Adrenal gland (tissue), 12 donors: Measurements from ENCODE around the gene SVIL. TPM values are rescaled to one million over a fixed set of nuclear protein-coding genes. Genes with fewer than 3 reads are reported as not detected.
"Not testable (repeated sequence)": the region's sequence is repeated elsewhere in the genome, so short reads cannot be mapped to it uniquely, and the experiment has no call there.

Experiments
- DNase-seq, 7 donors: peaks; one replicate each; pipeline ENCODE4 v3.0.0-alpha.2; 2019 to 2020
- H3K27ac ChIP-seq, 5 donors: fragments of 200-600 bp; sonication (generic) in 4 of 5; 1 replicate in 3 of 5; 2 replicates in 2 of 5; pipeline versions ENCODE4 v1.5.1 to v1.8.0; 2016 to 2020; ENCODE audit warnings: mild to moderate bottlenecking in 1 of 5
- H3K27me3 ChIP-seq: fragments of 200-600 bp; 2 replicates; pipeline ENCODE4 v1.8.0; 2021
- H3K36me3 ChIP-seq, 2 donors: fragments of 200-600 bp; replicated peaks in 1 of 2; 1 replicate in 1 of 2; 2 replicates in 1 of 2; pipeline versions ENCODE4 v1.5.1 to v1.8.0; 2018 to 2022
- H3K4me1 ChIP-seq, 2 donors: fragments of 200-600 bp; replicated peaks in 1 of 2; 1 replicate in 1 of 2; 2 replicates in 1 of 2; pipeline versions ENCODE4 v1.5.1 to v1.8.0; 2018 to 2021
- H3K4me3 ChIP-seq, 4 donors: fragments of 200-600 bp; sonication (generic) in 3 of 4; one replicate each; pipeline ENCODE4 v1.5.1; 2016 to 2018
- H3K9me3 ChIP-seq, 3 donors: fragments of 200-600 bp; sonication (generic) in 1 of 3; replicated peaks in 1 of 3; 1 replicate in 2 of 3; 2 replicates in 1 of 3; pipeline versions ENCODE4 v1.5.1 to v1.8.0; 2016 to 2021
- POLR2A ChIP-seq, 2 donors: fragments of 450-650 bp; IDR thresholded peaks; one replicate each; pipeline ENCODE4 v1.6.1; 2017; ENCODE audit warnings: antibody characterized with exemption in 2 of 2, mild to moderate bottlenecking in 2 of 2, moderate library complexity in 1 of 2
- WGBS, 4 donors: extraction: QIAGEN DNeasy Blood & Tissue Kit in 2 of 4; methylation state at CpG; one replicate each; pipeline versions ENCODE4 v1.1.5 to v1.1.7; 2013 to 2017; 5-methylcytosine and 5-hydroxymethylcytosine counted together
- intact Hi-C, 2 donors: fragments of 100-400 bp; cut with DNase I; formaldehyde crosslinking; loops; one replicate each; pipeline versions ENCODE4 v1.14.1 to v1.15.0; 2022 to 2023
- polyA plus RNA-seq, 3 donors: library from polyadenylated mRNA; stranded (reverse); fragments of 200-250 nt in 2 of 3; fragments of 350-450 nt in 1 of 3; fragmentation: Illumina TruSeq in 1 of 3; extraction: RNeasy Lipid Tissue Mini Kit (QIAGEN cat#74804) in 1 of 3; gene quantifications; one replicate each; pipeline ENCODE4 v1.2.3, GENCODE V29; 2013 to 2014
- total RNA-seq, 9 donors: library from RNA; depleted of rRNA in 4 of 9; stranded (reverse); fragments of >200 nt in 4 of 9; fragments of 120-200 nt in 1 of 9; fragmentation: NEBNext Ultra II Directional in 1 of 9; extraction: Animal tissue kit (Norgen Biotek cat#: 25700) in 1 of 9; gene quantifications; one replicate each; pipeline versions ENCODE4 v1.1.0 to v1.2.4, GENCODE V29; 2013 to 2023
- TF ChIP-seq, protein P1 (sequence below), 6 experiments: fragments of 450-650 bp in 4 of 6; fragments of 200-600 bp in 2 of 6; sonication (generic) in 1 of 6; IDR thresholded peaks; 1 replicate in 5 of 6; 2 replicates in 1 of 6; pipeline versions ENCODE4 v1.5.1 to v1.8.0; 2016 to 2021; ENCODE audit warnings: antibody characterized with exemption in 6 of 6, mild to moderate bottlenecking in 2 of 6, moderate library complexity in 1 of 6
- donor health status: healthy with polysubstance abuse.
- donor health status: Bipolar disorder and iron deficiency.
- donor health status: DM: yes; HTN: yes; CAD: no.
- donor health status: DM: no; HTN: no; CAD: no.
- donor health status: DM: no; HTN: no; CAD: no.
- donor health status: DM: yes; HTN: yes; CAD: no.

Gene SVIL
- total and polyA plus RNA-seq, 12 donors, result 6.7 to 73.1 (median 26.0) TPM

DNA sequence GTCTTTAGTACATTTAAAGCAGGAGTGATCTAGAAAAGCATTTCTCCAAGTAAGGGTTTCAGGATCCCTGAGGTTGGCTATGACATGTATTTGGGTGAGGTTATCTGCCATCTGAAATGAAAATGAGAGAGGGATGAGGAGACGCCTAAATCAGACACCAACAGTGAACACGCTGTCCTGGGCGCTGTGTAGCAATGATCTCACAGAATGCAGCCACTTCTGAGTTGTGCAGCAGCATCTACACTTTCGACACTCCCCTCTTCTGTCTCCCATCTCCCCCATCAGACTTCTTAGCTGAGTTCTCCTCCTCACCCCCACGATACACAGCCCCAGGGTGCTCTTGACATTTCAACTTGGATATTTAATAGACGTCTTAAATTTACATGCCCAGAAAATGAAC is 95.4 kb downstream of the SVIL start:
- WGBS, 4 donors, result 75 to 87% (median 79%) methylated on average over 6 of the region's 6 CpGs
- TF ChIP-seq POLR2A (IDR thresholded peaks at IDR 0.05), result no peak
- TF ChIP-seq, protein P1, sequence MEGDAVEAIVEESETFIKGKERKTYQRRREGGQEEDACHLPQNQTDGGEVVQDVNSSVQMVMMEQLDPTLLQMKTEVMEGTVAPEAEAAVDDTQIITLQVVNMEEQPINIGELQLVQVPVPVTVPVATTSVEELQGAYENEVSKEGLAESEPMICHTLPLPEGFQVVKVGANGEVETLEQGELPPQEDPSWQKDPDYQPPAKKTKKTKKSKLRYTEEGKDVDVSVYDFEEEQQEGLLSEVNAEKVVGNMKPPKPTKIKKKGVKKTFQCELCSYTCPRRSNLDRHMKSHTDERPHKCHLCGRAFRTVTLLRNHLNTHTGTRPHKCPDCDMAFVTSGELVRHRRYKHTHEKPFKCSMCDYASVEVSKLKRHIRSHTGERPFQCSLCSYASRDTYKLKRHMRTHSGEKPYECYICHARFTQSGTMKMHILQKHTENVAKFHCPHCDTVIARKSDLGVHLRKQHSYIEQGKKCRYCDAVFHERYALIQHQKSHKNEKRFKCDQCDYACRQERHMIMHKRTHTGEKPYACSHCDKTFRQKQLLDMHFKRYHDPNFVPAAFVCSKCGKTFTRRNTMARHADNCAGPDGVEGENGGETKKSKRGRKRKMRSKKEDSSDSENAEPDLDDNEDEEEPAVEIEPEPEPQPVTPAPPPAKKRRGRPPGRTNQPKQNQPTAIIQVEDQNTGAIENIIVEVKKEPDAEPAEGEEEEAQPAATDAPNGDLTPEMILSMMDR (IDR thresholded peaks at IDR 0.05), result no peak

DNA sequence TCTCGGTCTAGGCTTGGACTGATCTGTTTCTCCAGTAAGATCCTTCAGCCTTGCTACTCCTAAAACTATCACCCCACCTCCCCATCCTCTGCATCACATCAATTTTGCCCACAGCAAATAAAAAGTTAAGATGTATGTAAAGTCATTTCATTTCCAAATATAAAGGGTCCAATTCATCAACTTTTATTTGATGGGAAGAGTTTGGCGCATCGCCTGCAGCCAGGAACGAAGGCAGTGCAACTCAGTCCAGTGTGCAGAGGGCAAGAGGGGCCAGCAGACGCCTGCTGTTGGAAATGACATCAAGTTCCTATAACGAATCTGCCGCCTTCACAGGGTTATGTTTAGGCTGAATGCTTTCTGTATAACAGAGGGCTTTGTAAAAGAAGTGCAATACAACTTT is 97.0 kb downstream of the SVIL start:
- Histone ChIP-seq H3K9me3 (no peaks in the 10 kb centered on the region), H3K4me3 (no peak overlapping the region), H3K4me1 (peaks cover 0 to 11% of the 10 kb centered on the region in 2 donors), H3K27me3 (no peaks in the 10 kb centered on the region), H3K27ac (no peak overlapping the region), H3K36me3 (no peaks in the 10 kb centered on the region)
- 69 to 82% (median 79%) methylated on average over 7 of the region's 7 CpGs for WGBS, 4 donors
- TF ChIP-seq, protein P1 (IDR thresholded peaks at IDR 0.05), result no peak
- no peak for TF ChIP-seq POLR2A (IDR thresholded peaks at IDR 0.05)
- DNase-seq, result no peak
- intact Hi-C loops, result loop anchor here in 1 of 2 donors (10.0 kb wide), 1 partner anchor 307 kb away; no protein-coding TSS in a partner anchor

More for the DNA sequence above, 95.4 kb downstream of the SVIL start:
- H3K27ac ChIP-seq, result no peak overlapping the region
- H3K9me3 ChIP-seq, result no peaks in the 10 kb centered on the region
- H3K27me3 ChIP-seq, result no peaks in the 10 kb centered on the region
- intact Hi-C loops, result loop anchor here in 1 of 2 donors (10.0 kb wide), 1 partner anchor 305 kb away; no protein-coding TSS in a partner anchor
- H3K36me3 ChIP-seq, result no peaks in the 10 kb centered on the region
- no peak for DNase-seq
- peaks cover 0 to 17% of the 10 kb centered on the region in 2 donors for H3K4me1 ChIP-seq
- H3K4me3 ChIP-seq, result no peak overlapping the region

DNA sequence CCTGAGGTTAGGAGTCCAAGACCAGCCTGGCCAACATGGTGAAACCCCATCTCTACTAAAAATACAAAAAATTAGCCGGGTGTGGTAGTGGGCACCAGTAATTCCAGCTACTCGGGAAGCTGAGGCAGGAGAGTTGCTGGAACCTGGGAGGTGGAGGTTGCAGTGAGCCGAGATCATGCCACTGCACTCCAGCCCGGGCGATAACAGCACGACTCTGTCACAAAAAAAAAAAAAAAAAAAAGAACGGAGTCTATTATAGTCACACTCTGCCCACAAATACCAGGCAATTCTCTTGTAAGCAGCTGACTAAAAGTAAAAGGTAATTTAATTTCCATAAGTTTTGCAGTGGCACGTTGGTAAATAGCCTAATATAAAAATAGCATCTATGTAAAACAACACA is 98.1 kb downstream of the SVIL start:
- intact Hi-C loops, result loop anchor here in 1 of 2 donors (10.0 kb wide), 1 partner anchor 308 kb away; no protein-coding TSS in a partner anchor
- DNase-seq, H3K27me3 ChIP-seq, H3K27ac ChIP-seq, H3K4me1 ChIP-seq, H3K9me3 ChIP-seq, H3K36me3 ChIP-seq, H3K4me3 ChIP-seq: not testable (repeated sequence)
- WGBS, 4 donors, result 81 to 90% (median 85%) methylated on average over 8 of the region's 8 CpGs

DNA sequence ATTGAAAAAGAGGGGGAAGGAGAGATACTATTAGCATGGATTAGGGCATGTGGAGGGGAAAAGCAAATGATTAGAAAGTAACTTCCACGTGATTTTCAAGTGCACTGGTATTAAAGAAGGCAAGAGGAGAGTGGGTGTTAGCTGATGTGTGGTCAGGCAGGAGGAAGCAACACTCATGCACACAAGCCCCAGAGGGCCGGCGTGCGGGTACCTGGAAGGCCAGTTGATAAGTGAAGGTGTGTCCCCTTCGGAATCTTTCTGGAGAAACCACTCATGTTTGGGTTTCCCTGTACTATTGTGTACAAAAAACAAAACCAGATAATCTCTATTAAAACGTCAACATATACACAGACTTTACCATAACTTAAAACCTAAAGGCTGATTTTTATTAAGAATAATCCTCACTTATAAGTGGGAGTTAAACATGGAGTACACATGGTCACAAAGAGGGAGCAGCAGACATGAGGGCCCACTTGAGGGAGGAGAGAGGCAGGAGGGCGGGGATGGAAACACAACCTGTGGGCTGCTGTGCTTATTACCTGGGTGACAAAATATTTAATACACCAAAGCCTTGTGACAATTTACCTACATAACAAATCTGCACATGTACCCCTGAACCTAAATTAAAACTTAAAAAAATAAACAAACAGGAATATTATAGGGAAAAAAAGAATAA is 98.9 kb downstream of the SVIL start:
- peak in 1 of 7 donors; percentile 42 for DNase-seq
- H3K4me1 ChIP-seq, result peaks cover 0 to 8% of the 10 kb centered on the region in 2 donors
- peak overlapping the region in 1 of 4 donors; percentile 17 for H3K4me3 ChIP-seq
- 72 to 76% (median 75%) methylated on average over 7 of the region's 7 CpGs for WGBS, 4 donors
- no peaks in the 10 kb centered on the region for H3K36me3 ChIP-seq
- peak overlapping the region in 3 of 5 donors; percentile 43 to 72 (median 60) for H3K27ac ChIP-seq
- intact Hi-C loops, result loop anchor here in 1 of 2 donors (10.0 kb wide), 1 partner anchor 309 kb away; no protein-coding TSS in a partner anchor
- no peaks in the 10 kb centered on the region for H3K9me3 ChIP-seq
- H3K27me3 ChIP-seq, result no peaks in the 10 kb centered on the region
- TF ChIP-seq, protein P1 (IDR thresholded peaks at IDR 0.05), result peak in 1 of 6 experiments; percentile 0
- no peak for TF ChIP-seq POLR2A (IDR thresholded peaks at IDR 0.05)
